Ovary (tissue), 10 donors: ENCODE measurements around the gene PPP1R1C. TPM values are rescaled to one million over a fixed set of nuclear protein-coding genes. Genes with fewer than 3 reads are reported as not detected.

Source experiments
- DNase-seq, 5 donors: peaks; one replicate each; pipeline ENCODE4 v3.0.0-alpha.2; 2019 to 2020
- H3K27ac ChIP-seq, 2 donors: fragments of 200-600 bp; one replicate each; pipeline versions ENCODE4 v1.5.1 to v1.8.0; 2019 to 2022
- H3K27me3 ChIP-seq: fragments of 200-600 bp; one replicate; pipeline ENCODE4 v1.8.0; 2022
- H3K36me3 ChIP-seq: fragments of 200-600 bp; sonication (generic); one replicate; pipeline ENCODE4 v1.5.1; 2019
- H3K4me1 ChIP-seq: one replicate; pipeline ENCODE4 v1.8.1; 2013; ENCODE audit warnings: mild to moderate bottlenecking, moderate library complexity; ENCODE audit not compliant: insufficient read depth
- H3K4me3 ChIP-seq: fragments of 200-600 bp; sonication (generic); one replicate; pipeline ENCODE4 v1.5.1; 2017
- H3K9me3 ChIP-seq, 2 donors: fragments of 200-600 bp in 1 of 2; sonication (generic) in 1 of 2; one replicate each; pipeline versions ENCODE4 v1.5.1 to v1.8.1; 2013 to 2019; ENCODE audit warnings: mild to moderate bottlenecking in 1 of 2, moderate library complexity in 1 of 2
- CTCF ChIP-seq, 3 donors: fragments of 450-650 bp in 2 of 3; fragments of 200-600 bp in 1 of 3; IDR thresholded peaks; one replicate each; pipeline versions ENCODE4 v1.5.1 to v1.8.0; 2016 to 2022; ENCODE audit warnings: antibody characterized with exemption in 3 of 3, mild to moderate bottlenecking in 1 of 3
- EP300 ChIP-seq: sonication (generic); formaldehyde crosslinking; IDR thresholded peaks from one replicate; pipeline ENCODE4 v1.6.1; 2017; ENCODE audit warnings: antibody characterized with exemption
- POLR2A ChIP-seq: fragments of 450-650 bp; IDR thresholded peaks from one replicate; pipeline ENCODE4 v1.6.1; 2017; ENCODE audit warnings: antibody characterized with exemption, mild to moderate bottlenecking, moderate library complexity
- WGBS, 3 donors: extraction: QIAGEN DNeasy Blood & Tissue Kit in 1 of 3; methylation state at CpG; one replicate each; pipeline versions ENCODE4 v1.1.5 to v1.1.7; 2013 to 2017; 5-methylcytosine and 5-hydroxymethylcytosine counted together
- intact Hi-C, 4 donors: fragments of 100-400 bp; cut with DNase I; formaldehyde crosslinking; loops; one replicate each; pipeline versions ENCODE4 v1.11.0 to v1.15.1; 2022 to 2023
- long read RNA-seq, 3 donors: library from polyadenylated mRNA in 2 of 3; unstranded in 2 of 3; transcript quantifications; one replicate each; pipeline ENCODE4 v2.0.0 and lab custom pipeline, GENCODE V29; 2021 to 2026
- polyA plus RNA-seq, 2 donors: library from polyadenylated mRNA; stranded (reverse); fragments of 200-250 nt in 1 of 2; fragments of 350-450 nt in 1 of 2; fragmentation: Illumina TruSeq in 1 of 2; extraction: RNeasy Lipid Tissue Mini Kit (QIAGEN cat#74804) in 1 of 2; gene quantifications; one replicate each; pipeline ENCODE4 v1.2.3, GENCODE V29; 2013 to 2014
- total RNA-seq, 7 donors: library from RNA; depleted of rRNA in 2 of 7; stranded (reverse); fragments of >200 nt in 2 of 7; fragmentation: NEBNext Ultra II Directional in 3 of 7; extraction: Animal tissue kit (Norgen Biotek cat#: 25700) in 3 of 7; gene quantifications; one replicate each; pipeline versions ENCODE4 v1.1.0 to v1.2.4, GENCODE V29; 2016 to 2023
- donor health status: DM: no; HTN: no; CAD: no; lungs with moderate emphysema.
- donor health status: DM: no; HTN: no; CAD: no.
- donor health status: Bipolar disorder and iron deficiency.
- donor health status: DM: yes; HTN: yes; CAD: no.
- donor health status: DM: no; HTN: no; CAD: no.
- donor health status: DM: yes; HTN: yes; CAD: no.

Gene PPP1R1C, protein sequence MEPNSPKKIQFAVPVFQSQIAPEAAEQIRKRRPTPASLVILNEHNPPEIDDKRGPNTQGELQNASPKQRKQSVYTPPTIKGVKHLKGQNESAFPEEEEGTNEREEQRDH
- total RNA-seq (1 to 10 TPM in 1 of 7 donors, under 1 TPM in 1, not detected in 5; 0.61 to 1.1 TPM), polyA plus RNA-seq (under 1 TPM; 0.10 to 0.90 TPM)
- long read RNA-seq, donor 1, result 0 reads
- long read RNA-seq, donor 2, result 0 reads
- long read RNA-seq, donor 3, result 0 reads

- H3K4me1 ChIP-seq, result no peaks in the 10 kb centered on the region
- H3K27ac ChIP-seq, result no peak within 1 kb of the TSS
- TF ChIP-seq CTCF (IDR thresholded peaks at IDR 0.05), result no peak
- TF ChIP-seq POLR2A, result no peak
- TF ChIP-seq EP300, result no peak
- no peak within 1 kb of the TSS for H3K4me3 ChIP-seq
- no peaks in the 10 kb centered on the region for H3K9me3 ChIP-seq
- no peaks in the 10 kb centered on the region for H3K27me3 ChIP-seq
- WGBS, 3 donors, result 96 to 97% (median 97%) methylated on average over 8 of the region's 8 CpGs
- intact Hi-C loops, result no loop called here
- DNase-seq, result no peak
- no peaks in the 10 kb centered on the region for H3K36me3 ChIP-seq
These were observed at the start of gene PPP1R1C for GRCh38 chr2:181985632-181986205. TSS of gene PPP1R1C (plus strand) at chr2:181985853. CDS start at chr2:181986111, 258 bp downstream.

GRCh38 chr2:181937473-181937872 is 48.2 kb upstream of the PPP1R1C start:
- no peak overlapping the region for H3K4me3 ChIP-seq
- DNase-seq, result no peak
- H3K27me3 ChIP-seq, result no peaks in the 10 kb centered on the region

DNA sequence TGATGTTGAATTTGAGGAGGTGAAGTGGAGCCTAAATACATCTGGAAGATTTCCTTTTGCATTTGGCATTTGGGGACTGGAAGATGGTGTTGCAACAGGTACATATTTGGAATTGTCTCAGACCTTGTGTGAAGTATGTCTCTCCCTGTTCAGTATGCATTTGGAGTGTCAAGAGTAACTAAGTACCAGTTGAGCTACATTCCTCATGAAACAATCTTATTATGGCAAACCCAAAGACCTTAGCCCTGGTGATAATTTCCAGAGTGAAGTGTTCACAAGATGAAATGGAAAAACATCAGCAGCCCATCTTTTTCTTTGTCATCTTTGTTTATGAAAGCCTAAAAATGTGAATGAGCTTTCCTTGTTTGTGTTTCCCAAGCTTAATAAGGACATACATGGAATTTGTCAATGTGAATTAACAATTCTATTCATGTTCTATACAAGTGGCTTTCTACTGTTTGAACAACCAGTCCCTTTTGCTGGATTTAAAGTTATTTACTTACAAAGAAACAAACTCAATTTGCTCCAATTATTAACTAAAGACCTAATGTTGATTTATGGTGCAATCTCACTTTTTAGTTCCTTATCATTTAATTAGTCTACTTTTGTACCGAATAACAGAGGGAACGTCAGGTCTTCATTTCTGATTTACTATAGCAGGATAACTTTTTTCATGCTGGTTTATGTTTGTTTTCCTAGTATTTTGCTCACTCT is 42.1 kb upstream of the PPP1R1C start:
- Histone ChIP-seq H3K27me3 (no peaks in the 10 kb centered on the region), H3K4me1 (no peaks in the 10 kb centered on the region), H3K4me3 (no peak overlapping the region), H3K9me3 (no peaks in the 10 kb centered on the region), H3K36me3 (no peaks in the 10 kb centered on the region), H3K27ac (no peak overlapping the region)
- no peak for TF ChIP-seq EP300
- TF ChIP-seq POLR2A, result no peak
- TF ChIP-seq CTCF (IDR thresholded peaks at IDR 0.05), result no peak
- 63 to 68% (median 65%) methylated on average over 2 of the region's 2 CpGs for WGBS, 3 donors
- DNase-seq, result no peak
- intact Hi-C loops, result no loop called here

More at GRCh38 chr2:181937473-181937872, 48.2 kb upstream of the PPP1R1C start:
- TF ChIP-seq CTCF (IDR thresholded peaks at IDR 0.05), result no peak
- no peak for TF ChIP-seq POLR2A
- no peak for TF ChIP-seq EP300
- H3K9me3 ChIP-seq, result no peaks in the 10 kb centered on the region
- intact Hi-C loops, result no loop called here
- H3K4me1 ChIP-seq, result no peaks in the 10 kb centered on the region
- 12 to 44% (median 14%) methylated on average over 2 of the region's 2 CpGs for WGBS, 3 donors
- H3K36me3 ChIP-seq, result no peaks in the 10 kb centered on the region
- H3K27ac ChIP-seq, result no peak overlapping the region

DNA sequence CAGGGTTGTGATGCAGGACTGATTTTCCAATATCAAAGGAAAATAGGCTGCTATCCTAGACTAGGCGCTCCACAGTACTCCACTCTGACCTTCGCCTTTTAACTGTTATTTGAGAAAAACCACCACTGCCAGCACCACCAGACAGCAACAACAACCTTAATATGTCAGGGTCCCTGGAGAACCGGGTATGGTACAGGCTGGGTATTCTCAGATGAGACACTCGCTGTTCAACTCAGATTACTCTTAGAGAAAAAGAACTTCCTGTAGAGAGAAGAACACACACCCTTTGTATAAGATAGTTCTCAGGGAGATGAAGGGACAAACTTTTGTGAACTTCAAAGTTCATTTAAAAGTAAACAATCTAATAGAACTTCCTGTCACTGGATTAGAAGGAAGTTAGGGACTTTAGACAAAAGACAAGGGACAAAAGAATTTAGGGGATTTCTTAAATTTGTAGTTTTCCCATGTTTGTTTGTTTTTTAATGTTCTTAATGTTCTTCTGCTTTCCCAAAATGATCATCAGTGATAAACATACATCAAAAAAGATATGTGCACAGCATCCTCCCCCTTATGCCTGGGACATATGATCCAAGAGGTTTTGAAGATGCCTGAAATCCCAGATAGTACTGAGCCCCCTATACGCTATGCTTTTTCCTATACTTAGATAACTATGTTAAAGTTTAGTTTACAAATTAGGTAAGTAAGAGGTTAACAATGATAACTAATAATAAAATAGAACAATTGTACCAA is 41.3 kb upstream of the PPP1R1C start:
- Histone ChIP-seq H3K27me3 (no peaks in the 10 kb centered on the region), H3K9me3 (no peaks in the 10 kb centered on the region), H3K36me3 (no peaks in the 10 kb centered on the region), H3K27ac (no peak overlapping the region), H3K4me1 (no peaks in the 10 kb centered on the region), H3K4me3 (no peak overlapping the region)
- intact Hi-C loops, result no loop called here
- 78 to 86% (median 81%) methylated on average over 5 of the region's 5 CpGs for WGBS, 3 donors
- no peak for DNase-seq
- TF ChIP-seq CTCF (IDR thresholded peaks at IDR 0.05), result no peak
- no peak for TF ChIP-seq POLR2A
